ENCODE results near the gene RSPH6A. TPM values are rescaled to one million over a fixed set of nuclear protein-coding genes. Genes with fewer than 3 reads are reported as not detected.

The RSPH6A gene
- total RNA-seq, 1 donor from 2014 or later = 0.28 TPM

DNA sequence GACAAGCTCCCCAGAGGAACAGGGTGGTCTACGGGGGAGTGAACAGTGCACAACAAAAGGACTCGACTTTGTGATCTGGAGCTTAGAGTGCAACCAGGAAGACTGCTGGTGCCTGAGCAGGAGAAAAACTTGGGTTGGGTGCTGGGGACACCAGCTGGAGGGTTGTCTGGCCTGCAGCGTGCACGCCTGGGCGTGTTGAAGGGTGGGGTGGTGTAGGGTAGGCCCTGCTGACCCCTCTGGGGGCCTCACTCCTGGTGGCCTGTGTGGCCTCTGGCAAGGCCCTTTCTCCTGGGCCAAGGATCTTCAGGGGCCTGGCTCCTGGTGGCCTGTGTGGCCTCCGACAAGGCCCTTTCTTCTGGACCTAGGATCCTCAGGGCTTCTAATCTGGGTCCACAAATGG lies 4.7 kb upstream of the RSPH6A start:
- H3K4me3 Mint-ChIP-seq (ENCODE audit: unreplicated experiment) = no peak overlapping the region
- peaks cover 3% of the 10 kb centered on the region for H3K4me1 Mint-ChIP-seq (ENCODE audit: unreplicated experiment)
- H3K27me3 Mint-ChIP-seq (ENCODE audit: unreplicated experiment) = peaks cover 16% of the 10 kb centered on the region
- no peak overlapping the region for H3K27ac Mint-ChIP-seq (ENCODE audit: unreplicated experiment)
- TF ChIP-seq, protein P1, sequence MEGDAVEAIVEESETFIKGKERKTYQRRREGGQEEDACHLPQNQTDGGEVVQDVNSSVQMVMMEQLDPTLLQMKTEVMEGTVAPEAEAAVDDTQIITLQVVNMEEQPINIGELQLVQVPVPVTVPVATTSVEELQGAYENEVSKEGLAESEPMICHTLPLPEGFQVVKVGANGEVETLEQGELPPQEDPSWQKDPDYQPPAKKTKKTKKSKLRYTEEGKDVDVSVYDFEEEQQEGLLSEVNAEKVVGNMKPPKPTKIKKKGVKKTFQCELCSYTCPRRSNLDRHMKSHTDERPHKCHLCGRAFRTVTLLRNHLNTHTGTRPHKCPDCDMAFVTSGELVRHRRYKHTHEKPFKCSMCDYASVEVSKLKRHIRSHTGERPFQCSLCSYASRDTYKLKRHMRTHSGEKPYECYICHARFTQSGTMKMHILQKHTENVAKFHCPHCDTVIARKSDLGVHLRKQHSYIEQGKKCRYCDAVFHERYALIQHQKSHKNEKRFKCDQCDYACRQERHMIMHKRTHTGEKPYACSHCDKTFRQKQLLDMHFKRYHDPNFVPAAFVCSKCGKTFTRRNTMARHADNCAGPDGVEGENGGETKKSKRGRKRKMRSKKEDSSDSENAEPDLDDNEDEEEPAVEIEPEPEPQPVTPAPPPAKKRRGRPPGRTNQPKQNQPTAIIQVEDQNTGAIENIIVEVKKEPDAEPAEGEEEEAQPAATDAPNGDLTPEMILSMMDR (IDR thresholded peaks at IDR 0.05; ENCODE audit: unreplicated experiment) = no peak
- H3K36me3 Mint-ChIP-seq (ENCODE audit: low read depth, unreplicated experiment) = peaks cover 5% of the 10 kb centered on the region
- no peaks in the 10 kb centered on the region for H3K9me3 Mint-ChIP-seq (ENCODE audit: unreplicated experiment)
- no peak for DNase-seq (ENCODE audit: low spot score)

DNA sequence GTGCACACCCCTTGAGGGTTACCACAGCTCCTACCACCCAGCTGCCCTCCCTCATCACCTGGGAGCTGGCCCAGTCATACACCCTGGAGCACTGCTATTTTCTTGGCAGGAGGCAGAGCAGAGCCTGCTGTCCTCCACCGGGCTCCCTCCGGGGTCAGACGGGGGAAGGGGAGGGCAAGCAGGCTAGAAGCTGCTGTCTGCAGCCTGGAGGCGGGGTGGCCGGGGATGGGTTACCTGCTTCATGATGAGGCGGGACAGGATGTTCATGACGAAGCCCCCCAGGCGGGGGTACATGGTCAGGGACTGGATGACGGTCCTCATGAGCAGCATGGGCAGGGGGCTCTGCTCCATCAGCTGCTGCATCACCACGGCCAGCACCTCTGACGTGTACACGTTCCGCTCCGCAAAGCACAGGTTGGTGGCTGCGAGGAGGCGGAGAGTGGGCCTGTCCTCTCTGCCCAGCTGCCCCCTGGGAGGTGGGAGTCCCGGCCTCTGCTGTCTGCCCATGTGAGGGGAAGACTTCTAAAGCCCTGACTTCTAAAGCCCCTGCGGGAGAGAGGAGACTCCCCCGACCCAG lies 2.7 kb upstream of the RSPH6A start:
- peaks cover 3% of the 10 kb centered on the region for H3K4me1 Mint-ChIP-seq (ENCODE audit: unreplicated experiment)
- DNase-seq (ENCODE audit: low spot score) = no peak
- H3K27me3 Mint-ChIP-seq (ENCODE audit: unreplicated experiment) = peaks cover 13% of the 10 kb centered on the region
- TF ChIP-seq, protein P1 (IDR thresholded peaks at IDR 0.05; ENCODE audit: unreplicated experiment) = no peak
- H3K9me3 Mint-ChIP-seq (ENCODE audit: unreplicated experiment) = no peaks in the 10 kb centered on the region
- H3K4me3 Mint-ChIP-seq (ENCODE audit: unreplicated experiment) = no peak overlapping the region
- H3K36me3 Mint-ChIP-seq (ENCODE audit: low read depth, unreplicated experiment) = peaks cover 3% of the 10 kb centered on the region
- no peak overlapping the region for H3K27ac Mint-ChIP-seq (ENCODE audit: unreplicated experiment)

DNA sequence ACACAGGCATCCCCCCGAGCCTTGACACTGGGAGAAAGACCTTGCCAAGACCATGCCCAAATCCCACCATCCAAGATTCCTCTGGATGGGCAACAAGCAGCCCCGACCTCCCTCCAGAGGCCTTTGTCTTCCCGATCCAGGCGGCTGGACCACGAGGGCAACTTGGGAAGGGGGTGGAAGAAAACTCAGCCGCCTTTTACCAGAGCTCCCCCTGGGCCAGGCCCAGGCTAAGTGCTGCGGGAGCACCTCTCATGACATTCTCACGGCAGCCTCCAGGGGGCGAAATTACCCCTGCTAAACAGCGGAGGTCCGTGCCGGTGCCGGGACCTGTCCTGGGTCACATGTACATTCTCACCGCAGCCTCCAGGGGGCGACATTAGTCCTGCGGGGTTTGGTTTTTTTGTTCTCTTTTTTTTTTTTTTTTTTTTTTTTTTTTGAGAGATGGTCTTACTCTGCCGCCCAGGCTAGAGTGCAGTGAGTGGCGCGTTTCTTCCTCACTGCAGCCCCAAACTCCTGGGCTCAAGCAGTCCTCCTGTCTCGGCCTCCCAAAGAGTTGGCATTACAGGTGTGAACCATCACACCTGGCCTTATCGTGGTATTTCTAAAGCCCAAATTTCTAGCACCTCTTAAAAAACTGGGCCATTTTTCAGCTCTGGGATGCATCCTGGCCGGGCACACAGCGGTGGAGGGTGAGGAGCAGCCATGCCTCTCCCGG lies 2.1 kb upstream of the RSPH6A start:
- peak overlapping the region; percentile 9 for H3K27ac Mint-ChIP-seq (ENCODE audit: unreplicated experiment)
- H3K9me3 Mint-ChIP-seq (ENCODE audit: unreplicated experiment) = no peaks in the 10 kb centered on the region
- H3K36me3 Mint-ChIP-seq (ENCODE audit: low read depth, unreplicated experiment) = peaks cover 6% of the 10 kb centered on the region
- DNase-seq (ENCODE audit: low spot score) = peak; percentile 99
- peak overlapping the region; percentile 62 for H3K4me3 Mint-ChIP-seq (ENCODE audit: unreplicated experiment)
- H3K27me3 Mint-ChIP-seq (ENCODE audit: unreplicated experiment) = peaks cover 13% of the 10 kb centered on the region
- H3K4me1 Mint-ChIP-seq (ENCODE audit: unreplicated experiment) = peaks cover 3% of the 10 kb centered on the region
- TF ChIP-seq, protein P1 (IDR thresholded peaks at IDR 0.05; ENCODE audit: unreplicated experiment) = peak; percentile 99

DNA sequence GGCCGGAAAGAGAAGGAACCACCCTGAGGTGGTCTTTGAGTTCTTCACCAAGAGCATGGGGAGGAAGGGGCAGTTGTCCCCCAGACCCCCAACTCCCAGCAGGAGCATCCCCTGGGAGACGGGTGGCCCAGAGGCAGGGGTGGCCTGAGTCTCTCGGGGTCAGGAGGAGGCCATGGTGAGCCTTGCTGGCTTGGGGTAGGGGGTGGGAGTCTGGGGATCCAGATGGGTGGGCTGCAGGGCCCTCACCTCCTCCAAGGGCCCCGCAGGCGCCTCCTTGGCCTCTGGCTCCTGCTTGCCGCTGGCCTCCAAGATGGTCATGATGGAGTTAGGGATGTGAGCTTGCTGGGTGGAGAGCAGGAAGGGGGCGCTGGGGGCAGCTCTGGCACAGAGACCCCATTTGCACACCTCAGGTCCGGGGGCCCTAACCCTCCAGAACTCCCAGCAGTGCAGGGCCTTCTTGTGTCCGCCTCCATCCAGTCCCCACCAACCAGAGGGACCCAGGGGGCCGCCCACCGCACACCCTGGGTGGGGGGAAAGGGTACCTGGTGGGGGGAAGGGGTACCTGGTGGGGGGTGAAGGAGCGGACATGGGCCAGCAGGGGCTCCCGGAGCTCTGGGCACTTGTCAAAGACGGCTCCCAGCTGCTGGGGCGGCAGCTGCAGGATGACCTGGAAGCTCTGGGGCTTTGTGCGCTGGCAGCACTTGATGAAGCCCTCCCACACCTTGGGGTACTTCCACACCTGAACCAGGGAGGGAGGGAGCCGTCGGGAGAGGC lies 1.3 kb upstream of the RSPH6A start:
- H3K27ac Mint-ChIP-seq (ENCODE audit: unreplicated experiment) = no peak overlapping the region
- H3K27me3 Mint-ChIP-seq (ENCODE audit: unreplicated experiment) = peaks cover 13% of the 10 kb centered on the region
- peaks cover 3% of the 10 kb centered on the region for H3K4me1 Mint-ChIP-seq (ENCODE audit: unreplicated experiment)
- H3K36me3 Mint-ChIP-seq (ENCODE audit: low read depth, unreplicated experiment) = peaks cover 6% of the 10 kb centered on the region
- peak; percentile 40 for DNase-seq (ENCODE audit: low spot score)
- no peaks in the 10 kb centered on the region for H3K9me3 Mint-ChIP-seq (ENCODE audit: unreplicated experiment)
- TF ChIP-seq, protein P1 (IDR thresholded peaks at IDR 0.05; ENCODE audit: unreplicated experiment) = no peak
- H3K4me3 Mint-ChIP-seq (ENCODE audit: unreplicated experiment) = peak overlapping the region; percentile 83

Measured in endothelial cell (in vitro differentiated cells).